Measurements from ENCODE around the gene ILRUN. TPM values are rescaled to one million over a fixed set of nuclear protein-coding genes. Genes with fewer than 3 reads are reported as not detected.

The ILRUN gene
- total and polyA plus RNA-seq, 9 of the 15 experiments (the other 6 are each of a cell fraction or from before 2014, with no cell fraction given): 24.9 to 78.9 (median 53.4) TPM

GRCh38 chr6:34695729-34696188 lies 808 bp downstream of the ILRUN start (continued):
- TF ChIP-seq PCBP1 (IDR thresholded peaks at IDR 0.05; ENCODE audit: low read depth, low read length, poor library complexity, severe bottlenecking) (no peak), DIDO1 (tag; IDR thresholded peaks at IDR 0.05; ENCODE audit: low read depth) (no peak), ZNF707 (CRISPR knock-in tag; conservative IDR thresholded peaks at IDR 0.05) (no peak), GABPB1 (CRISPR knock-in tag; IDR thresholded peaks at IDR 0.05) (no peak), SMAD2 (IDR thresholded peaks at IDR 0.05; ENCODE audit: low read depth, low read length) (no peak), STAT6 (CRISPR knock-in tag; IDR thresholded peaks at IDR 0.05) (no peak), MTA3 (IDR thresholded peaks at IDR 0.05; ENCODE audit: borderline replicate concordance) (no peak), TBP (optimal IDR thresholded peaks at IDR 0.05; ENCODE audit: low read depth, low read length) (no peak), GATAD2B (IDR thresholded peaks at IDR 0.05; ENCODE audit: borderline replicate concordance) (no peak), HNRNPLL (IDR thresholded peaks at IDR 0.05; ENCODE audit: low read depth, low read length, poor library complexity, severe bottlenecking) (no peak), ZNF395 (CRISPR knock-in tag; IDR thresholded peaks at IDR 0.05) (no peak), KAT2B (IDR thresholded peaks at IDR 0.05; ENCODE audit: low read depth, low read length) (no peak), TRIM24 (IDR thresholded peaks at IDR 0.05) (no peak), THRA (IDR thresholded peaks at IDR 0.05) (no peak; the same call in 1 of the 2 replicates), SP1 (CRISPR knock-in tag; IDR thresholded peaks at IDR 0.05) (no peak), DMBX1 (CRISPR knock-in tag; IDR thresholded peaks at IDR 0.05; ENCODE audit: borderline replicate concordance) (no peak)
- TF ChIP-seq, protein P1, sequence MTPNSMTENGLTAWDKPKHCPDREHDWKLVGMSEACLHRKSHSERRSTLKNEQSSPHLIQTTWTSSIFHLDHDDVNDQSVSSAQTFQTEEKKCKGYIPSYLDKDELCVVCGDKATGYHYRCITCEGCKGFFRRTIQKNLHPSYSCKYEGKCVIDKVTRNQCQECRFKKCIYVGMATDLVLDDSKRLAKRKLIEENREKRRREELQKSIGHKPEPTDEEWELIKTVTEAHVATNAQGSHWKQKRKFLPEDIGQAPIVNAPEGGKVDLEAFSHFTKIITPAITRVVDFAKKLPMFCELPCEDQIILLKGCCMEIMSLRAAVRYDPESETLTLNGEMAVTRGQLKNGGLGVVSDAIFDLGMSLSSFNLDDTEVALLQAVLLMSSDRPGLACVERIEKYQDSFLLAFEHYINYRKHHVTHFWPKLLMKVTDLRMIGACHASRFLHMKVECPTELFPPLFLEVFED (CRISPR knock-in tag; conservative IDR thresholded peaks at IDR 0.05): no peak
- TF ChIP-seq, protein P2, sequence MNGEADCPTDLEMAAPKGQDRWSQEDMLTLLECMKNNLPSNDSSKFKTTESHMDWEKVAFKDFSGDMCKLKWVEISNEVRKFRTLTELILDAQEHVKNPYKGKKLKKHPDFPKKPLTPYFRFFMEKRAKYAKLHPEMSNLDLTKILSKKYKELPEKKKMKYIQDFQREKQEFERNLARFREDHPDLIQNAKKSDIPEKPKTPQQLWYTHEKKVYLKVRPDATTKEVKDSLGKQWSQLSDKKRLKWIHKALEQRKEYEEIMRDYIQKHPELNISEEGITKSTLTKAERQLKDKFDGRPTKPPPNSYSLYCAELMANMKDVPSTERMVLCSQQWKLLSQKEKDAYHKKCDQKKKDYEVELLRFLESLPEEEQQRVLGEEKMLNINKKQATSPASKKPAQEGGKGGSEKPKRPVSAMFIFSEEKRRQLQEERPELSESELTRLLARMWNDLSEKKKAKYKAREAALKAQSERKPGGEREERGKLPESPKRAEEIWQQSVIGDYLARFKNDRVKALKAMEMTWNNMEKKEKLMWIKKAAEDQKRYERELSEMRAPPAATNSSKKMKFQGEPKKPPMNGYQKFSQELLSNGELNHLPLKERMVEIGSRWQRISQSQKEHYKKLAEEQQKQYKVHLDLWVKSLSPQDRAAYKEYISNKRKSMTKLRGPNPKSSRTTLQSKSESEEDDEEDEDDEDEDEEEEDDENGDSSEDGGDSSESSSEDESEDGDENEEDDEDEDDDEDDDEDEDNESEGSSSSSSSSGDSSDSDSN (IDR thresholded peaks at IDR 0.05; ENCODE audit: borderline replicate concordance in 1 of 2, low read depth in 2 of 2, low read length in 2 of 2): no peak
- TF ChIP-seq, protein P3, sequence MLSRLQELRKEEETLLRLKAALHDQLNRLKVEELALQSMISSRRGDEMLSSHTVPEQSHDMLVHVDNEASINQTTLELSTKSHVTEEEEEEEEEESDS (CRISPR knock-in tag; IDR thresholded peaks at IDR 0.05): no peak

Data from K562 (cell line).